HG02970 (cell line): Measurements from ENCODE around the gene ITPR2.

Experiments
- ATAC-seq: cut with Tn5 transposase; IDR thresholded peaks from one replicate; pipeline ENCODE4 v1.9.1; 2021; ENCODE audit warnings: mild to moderate bottlenecking, moderate library complexity, moderate number of reproducible peaks; ENCODE audit not compliant: unreplicated experiment, low FRiP score

Gene ITPR2

DNA sequence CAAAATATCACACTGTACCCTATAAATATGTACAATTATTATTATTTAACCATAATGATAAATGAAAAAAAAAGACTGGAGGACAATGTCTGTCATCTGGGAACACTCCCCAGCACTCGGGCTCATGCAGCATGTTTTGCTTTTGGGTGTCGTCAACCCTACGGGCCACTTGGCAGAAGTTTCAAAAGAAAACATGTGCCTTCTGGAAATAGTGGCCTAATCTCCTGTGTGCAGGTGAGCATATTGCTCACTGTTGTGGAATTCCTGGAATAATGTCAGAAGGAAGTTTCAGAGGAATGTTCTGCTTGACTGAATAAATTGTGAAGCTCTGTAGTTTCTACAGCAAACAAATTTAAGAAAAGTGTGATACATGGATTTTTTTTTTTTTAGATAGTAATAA, 339.3 kb downstream of the ITPR2 start:
- ATAC-seq: no peak

DNA sequence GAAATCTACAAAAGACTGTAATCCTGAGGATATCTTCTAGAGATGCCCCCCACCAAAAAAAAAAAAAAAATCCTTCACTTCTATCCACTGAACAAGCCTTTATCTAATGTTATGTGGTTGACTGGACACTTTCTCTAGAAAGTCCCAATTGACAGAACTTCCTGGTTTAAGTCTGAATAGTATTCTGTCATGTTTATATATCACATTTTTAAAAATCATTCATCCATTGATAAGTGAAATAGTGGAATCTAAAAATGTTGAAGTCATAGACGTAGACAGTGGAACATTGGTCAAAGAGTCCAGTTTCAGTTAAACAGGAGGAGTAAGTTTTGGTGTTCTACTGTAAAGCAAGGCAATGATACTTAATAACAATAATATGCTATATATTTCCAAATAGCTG, 340.6 kb downstream of the ITPR2 start:
- no peak for ATAC-seq

DNA sequence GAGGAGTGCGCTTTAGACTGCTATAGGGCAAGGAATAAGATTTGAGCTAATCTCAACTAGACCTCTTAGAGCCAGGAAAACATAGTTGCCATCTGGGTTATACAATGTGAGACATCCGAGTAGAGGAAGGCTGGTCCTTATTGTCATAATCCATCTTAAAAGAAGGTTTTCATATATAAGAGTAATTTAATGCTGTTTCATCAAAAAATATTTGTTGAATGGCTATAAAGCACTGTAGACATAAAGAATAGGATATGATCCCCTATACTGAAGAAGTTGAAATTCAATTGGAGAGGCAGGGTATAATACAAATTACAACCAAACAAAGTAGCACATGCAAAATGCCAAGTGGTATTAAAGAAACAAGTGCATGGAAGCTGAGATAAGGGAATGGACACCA, 343.1 kb downstream of the ITPR2 start:
- ATAC-seq: no peak

DNA sequence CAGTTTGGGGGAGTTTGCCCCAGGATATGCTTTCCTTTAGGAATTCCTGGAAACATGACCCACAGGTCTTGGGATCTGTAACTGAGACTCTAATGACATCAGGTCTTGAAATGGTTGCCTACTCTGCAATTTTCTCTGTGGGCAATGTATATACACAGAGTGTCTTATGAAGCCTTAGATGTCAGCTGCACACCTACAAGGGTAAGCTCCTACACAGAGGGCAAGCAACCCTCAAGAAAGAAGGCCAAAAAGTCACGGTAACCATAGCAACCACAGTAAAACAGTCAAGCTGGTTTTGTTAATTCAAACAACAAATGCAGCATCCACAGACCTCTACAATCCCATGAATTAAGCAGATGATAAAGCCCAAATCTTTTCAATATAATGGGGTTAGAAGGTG, 344.6 kb downstream of the ITPR2 start:
- no peak for ATAC-seq

DNA sequence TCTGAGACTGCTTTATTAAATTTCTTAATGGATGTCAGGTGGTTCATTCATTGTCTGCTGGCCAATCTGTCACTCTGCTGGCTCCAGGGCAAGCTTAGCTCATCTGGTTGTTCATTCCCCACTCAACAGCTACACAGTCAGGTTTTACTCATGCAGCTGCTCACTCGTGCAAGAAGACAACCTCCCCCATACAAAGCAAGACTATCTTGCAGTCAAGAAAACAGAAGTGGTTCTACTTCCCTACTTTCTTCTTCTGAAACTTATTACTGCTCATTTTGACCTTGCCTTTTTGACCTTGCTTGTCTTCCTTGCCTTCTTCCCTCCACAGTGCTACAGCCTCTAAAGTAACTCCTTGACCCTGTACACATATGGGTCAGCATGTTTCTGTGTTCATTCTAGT, 359.7 kb downstream of the ITPR2 start:
- peak; percentile 80 for ATAC-seq

DNA sequence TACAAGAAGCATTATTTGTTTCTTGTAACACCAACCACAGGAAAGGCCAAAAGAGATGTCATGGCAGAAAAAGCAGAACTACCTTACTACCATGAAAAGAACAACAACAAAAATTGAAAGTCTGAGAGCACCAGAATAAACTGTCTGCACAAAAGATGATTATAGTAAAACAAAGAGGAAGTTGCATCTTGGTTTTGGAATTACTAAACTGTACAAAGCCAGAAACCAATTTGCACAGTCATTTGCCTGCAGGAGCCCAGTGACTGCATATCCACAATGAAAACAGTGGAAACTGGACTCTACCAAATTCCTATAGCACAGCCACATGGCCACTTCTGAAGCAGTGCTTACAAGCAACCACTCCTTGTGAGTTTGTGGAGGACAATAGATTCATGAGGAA, 361.4 kb downstream of the ITPR2 start:
- ATAC-seq: peak; percentile 68

DNA sequence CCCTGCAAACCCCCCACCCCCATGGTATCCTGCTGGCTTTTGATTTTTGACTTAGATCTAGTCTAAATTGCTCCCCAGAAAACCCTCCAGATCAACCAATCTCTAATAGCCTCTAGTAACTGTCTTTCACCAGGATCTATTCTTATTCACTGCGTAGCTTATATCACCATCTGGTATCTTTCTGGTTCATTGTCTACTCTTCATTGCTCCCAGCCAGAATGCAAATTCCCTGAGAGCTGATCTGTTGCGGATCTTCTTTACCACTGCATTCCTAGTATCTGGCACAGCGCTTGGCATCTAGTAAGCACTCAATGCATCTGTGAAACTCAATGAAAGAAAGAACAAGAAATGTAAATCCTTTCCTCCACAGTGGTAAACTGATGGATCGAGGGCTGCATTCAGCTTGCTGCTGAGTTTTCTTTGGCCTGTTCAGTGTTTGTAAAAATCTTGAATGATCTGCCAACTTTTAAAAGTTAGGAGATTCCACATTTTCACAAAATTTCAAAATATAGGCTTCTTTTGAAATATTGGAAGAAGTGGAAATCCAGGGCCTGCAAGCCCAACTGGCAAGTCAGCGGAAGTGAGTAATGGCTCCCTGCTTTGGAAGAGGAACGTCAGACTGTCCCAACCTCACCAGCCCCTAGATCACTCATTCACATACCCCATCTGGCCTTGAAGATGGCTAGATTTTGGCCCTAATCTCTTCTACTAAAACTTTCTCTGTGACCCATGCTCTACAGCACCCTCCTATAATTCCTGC, 363.4 kb downstream of the ITPR2 start:
- ATAC-seq: no peak

DNA sequence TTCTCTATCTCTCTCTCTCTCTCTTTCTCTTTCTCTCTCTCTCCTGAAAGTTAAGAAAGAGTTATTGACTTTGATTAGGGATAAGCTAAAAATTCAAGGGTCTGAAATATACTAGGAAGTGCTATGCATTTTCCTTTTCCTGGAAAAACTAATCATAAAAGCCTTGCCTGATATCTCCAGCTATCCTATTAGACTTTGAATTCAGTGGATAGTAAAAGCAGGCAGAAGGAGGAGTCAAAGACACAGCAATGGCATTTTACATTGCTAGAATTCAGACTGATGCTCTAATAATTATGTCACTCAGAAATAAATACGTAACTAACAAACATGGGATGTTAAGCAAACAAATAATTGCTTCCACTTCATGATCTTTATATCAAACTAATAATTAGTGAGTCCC, 365.6 kb downstream of the ITPR2 start:
- no peak for ATAC-seq

DNA sequence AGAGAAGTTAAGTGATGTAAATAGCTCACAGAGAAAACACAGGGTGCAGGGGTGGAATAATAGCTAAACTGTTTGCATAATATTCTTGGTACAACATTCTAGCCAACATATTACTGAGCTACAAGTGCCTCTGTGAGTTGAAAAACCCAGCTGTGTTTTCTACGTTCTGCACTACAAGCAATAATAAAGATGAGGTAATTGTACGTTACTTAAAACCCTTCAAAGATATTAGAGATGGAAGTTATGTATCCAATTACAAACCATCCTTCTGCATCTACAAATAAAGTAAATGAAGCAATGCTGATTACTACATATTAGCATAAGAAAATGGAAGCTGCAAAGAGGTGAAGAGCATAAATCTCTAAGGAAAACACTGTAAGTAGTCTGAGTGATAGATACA, 366.3 kb downstream of the ITPR2 start:
- no peak for ATAC-seq

DNA sequence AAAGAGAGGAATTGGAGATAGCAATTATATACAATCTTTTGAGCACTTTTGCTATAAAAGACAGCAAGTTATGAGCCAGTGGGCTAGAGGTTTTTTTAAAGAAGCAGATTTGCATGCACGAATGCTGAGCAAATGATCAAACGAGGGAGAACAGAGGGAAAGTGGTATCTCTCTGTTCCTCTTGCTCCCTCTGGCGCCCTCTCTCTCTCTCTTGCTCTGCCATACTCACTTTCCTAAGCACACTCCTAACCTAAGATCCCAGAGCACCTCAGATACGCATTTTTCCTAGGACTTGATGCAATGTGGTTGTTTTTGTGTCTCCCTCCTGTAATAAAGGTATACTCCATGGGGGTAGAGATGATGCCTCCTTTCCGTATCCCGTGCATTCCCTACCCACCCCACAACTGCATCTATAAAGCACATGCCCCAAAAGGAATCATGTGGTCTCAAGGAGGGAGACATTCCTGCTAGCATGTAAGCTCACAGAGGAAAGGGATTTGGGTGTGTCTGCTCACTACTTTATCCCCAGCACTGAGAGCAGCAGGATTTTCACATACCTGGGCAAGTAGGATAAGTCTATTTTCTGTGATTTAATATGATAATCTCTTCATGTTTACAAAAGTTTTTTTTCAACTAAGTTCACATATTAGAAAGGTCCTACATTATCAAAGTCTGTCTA, 367.4 kb downstream of the ITPR2 start:
- ATAC-seq: no peak

DNA sequence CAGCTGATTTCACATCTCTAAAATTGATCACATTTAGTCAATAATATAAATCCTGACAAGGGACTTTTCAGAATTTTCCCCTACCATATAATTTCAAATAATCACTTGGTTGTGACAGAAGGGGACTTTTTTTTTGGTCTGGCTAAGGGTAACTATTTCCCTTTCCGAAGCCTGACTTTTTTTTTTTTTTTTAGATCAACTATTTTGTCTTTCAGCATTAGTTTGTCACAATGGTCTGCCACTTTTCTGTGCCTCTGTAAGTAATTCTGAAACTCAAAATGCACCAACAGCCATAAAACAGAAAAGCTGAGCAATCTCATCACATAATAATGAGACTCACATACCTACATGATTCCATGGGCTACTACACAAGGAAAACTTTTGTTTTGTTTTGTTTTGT, 371.2 kb downstream of the ITPR2 start:
- ATAC-seq: no peak

DNA sequence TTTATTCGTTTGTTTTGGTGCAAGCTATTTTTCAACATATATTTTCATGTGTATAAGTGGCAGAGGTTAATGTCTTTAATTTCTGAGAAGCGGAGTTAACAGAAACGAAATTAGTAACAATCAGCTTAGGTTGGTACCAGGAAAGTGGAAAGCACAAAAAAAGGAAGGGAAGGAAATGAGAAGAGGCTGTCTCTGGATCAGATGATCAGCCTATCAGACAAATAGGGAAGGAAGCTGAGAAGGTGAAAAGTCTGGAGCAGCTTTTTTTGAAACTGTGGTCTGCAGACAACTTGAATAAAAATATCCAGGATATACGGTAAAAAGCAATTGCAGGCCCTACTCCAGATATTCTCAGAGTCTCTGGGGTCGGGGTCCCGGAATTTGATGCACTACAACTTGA, 372.6 kb downstream of the ITPR2 start:
- ATAC-seq: no peak

DNA sequence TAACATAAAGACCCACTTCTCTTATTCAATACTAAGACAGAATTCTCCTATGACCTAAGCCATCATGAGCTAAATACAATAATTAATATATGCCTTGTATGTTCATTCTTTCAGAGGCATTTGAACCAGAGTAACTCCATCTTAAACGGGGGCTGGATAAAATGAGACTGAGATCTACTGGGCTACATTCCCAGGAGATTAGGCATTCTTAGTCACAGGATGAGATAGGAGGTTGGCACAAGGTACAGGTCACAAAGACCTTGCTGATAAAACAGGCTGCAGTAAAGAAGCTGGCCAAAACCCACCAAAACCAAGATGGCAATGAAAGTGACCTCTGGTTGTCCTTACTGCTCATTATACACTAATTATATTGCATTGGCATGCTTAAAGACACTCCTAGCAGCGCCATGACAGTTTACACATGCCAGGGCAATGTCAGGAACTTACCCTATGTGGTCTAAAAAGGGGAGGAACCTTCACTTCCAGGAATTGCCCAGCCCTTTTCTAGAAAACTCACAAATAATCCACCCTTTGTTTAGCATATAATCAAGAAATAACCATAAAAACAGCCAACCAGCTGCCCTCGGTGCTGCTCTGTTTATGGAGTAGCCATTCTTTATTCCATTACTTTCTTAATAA, 376.9 kb downstream of the ITPR2 start:
- ATAC-seq: no peak

DNA sequence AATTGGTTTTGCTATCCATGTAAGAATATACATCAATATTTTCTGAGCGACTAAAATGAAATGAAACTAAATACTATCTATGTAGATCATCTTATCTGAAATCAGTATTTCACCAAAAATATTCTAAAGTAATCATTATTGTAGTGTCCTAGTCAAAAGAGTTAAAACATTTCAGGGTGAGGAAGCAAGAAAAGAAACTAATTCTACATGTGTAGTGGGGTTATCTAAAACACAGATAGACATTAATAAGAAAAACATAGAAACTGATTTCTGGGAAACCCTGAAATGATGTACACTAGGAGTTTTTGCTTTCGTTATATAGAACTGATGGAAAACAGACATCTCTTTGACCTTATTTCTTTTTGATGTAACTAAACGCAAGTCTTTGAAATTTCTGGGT, 379.7 kb downstream of the ITPR2 start:
- no peak for ATAC-seq

DNA sequence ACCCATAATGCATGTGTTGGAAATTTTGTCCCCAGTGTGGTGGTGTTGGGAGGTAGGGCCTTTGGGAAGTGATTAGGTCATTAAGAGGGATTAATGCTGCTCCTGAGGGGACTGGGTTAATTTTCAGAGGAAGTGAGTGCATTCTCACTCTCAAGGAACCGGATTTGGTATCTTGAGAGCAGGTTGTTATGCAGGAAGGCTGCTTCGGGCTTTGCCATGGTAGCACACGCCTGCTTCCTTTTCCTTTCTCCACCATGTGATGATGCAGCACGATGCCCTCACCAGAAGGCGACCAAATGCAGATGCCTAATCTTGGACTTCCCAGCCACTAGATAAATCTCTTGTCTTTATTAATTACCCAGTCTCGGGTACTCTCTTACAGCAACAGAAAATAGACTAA, 380.5 kb downstream of the ITPR2 start:
- no peak for ATAC-seq

DNA sequence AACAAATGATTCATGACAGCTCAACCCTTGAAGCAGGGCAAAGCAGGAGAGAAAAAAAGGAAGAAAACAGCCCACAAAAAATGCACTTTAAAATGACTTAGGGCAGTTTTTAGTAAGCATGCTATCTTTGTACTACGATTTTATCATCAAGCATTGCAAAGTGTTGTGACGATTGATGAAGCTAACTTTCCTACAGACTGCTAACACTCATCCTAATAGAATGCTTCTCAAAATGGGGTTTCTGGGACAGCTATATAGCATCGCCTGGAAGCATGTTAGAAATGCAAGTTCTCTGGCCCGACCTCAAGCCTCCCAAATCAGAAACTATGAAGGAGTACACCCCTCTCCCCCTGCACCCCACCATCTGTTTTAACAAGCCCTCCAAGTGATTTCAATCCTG, 381.2 kb downstream of the ITPR2 start:
- no peak for ATAC-seq

DNA sequence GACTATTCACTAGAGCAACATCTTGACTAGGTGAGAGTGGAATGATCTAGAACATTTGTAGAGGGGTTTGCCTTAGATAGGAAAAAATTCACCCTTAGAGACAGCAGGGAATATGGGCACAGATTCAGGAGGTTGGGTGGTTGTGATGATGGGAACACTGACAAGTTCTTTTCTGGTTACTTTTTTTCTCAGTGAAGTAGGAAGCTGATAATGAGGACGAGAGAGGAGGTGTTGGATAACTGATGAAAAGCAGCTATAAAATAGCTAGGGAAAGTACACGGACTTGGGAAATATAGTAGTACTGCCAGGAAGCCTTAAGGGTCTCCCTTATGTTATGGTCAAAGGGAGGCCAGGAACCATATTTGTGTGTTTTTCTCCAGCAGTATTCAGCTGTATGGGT, 387.1 kb downstream of the ITPR2 start:
- ATAC-seq: no peak

DNA sequence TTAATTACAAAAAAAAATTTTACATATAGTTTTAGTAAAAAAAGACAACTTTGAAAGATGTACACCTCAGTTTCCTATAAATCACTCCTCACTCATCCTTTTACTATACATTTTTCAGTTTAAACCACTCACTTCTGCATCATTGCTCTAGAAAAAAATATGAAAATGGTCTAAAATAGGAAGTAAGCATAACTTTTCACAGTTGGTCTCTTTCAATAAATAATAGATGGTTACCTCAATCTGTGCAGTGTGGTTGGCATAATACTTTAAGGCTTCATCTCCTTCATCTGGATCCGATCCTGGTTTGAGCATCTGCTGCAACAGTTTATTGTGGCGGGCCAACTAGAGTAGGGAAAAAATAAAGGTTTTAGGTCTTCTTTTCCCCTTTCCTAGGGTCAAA, 389.7 kb downstream of the ITPR2 start:
- no peak for ATAC-seq

DNA sequence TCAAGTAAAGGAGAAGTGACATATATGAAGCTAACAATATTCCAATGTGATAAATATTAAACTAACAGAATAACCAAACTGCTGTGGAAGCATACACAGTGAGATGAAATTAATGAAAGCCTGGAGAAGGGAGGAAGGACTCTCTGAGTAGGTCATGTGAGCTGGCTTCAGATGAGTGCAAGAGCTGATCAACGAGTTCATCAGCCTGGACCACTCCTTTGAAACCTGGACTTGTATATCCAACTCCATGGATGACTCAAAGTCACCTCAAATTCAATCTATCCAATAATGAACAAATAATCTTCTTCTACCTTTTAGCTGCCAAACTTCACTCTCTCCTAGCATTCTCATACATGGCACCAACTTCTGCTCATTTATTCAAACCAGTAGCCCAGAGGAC, 391.6 kb downstream of the ITPR2 start:
- ATAC-seq: no peak

DNA sequence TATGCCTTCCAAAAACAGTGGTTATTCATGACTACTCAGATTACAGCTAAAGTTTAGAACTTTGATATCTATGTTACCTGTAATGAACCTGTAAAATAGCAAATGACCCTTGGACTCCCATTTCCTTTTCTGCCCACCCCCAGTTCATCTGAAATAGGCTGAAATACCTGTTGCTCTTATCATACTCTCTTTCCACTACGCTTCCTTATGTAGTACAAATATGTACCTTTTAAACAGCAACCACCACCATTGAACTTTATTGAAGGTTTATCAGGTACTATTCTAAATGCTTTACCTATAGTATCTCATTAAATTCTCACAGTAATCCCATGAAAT, 398.0 kb downstream of the ITPR2 start:
- no peak for ATAC-seq

DNA sequence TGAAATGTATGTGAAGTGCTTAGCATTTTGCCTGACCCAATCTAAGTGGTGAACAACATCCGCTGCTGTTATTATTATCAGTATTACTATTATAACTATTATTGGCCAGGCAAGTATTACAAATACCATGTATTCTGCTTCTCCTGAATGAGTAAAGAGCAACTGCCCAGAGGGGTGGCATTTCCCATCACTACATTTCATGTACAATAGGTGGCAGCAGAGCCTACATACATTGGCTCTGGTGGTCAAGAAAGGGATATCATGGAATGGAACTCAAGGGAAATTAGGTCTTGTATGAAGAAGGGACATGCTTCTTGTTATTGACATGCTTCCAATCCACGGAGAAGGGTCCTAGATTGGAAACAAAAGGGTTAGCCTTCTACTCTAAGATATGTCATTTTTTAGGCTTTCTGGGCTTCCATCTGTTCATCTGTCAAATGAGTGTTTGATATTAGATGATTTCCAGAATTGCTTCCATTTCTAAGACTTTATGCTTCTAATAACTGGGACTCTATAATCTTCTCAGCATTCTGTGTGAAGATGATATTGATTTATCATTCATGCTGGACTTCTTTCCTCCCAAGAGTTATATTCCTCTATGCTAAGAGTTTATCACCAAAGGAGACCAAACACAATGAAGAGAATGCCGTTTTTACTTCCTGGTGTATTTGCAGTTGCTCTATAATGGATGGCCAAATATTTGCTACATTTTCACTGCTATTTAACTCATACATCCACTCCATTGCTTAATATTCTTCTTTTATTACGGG, 398.5 kb downstream of the ITPR2 start:
- no peak for ATAC-seq
